Hepatocyte (in vitro differentiated cells): ENCODE results near the gene PI4KA. TPM values are rescaled to one million over a fixed set of nuclear protein-coding genes. Genes with fewer than 3 reads are reported as not detected.

Experiments used
- DNase-seq: peaks from one replicate; pipeline ENCODE4 v3.0.0-alpha.2; 2016; ENCODE audit warnings: low spot score
- H2AFZ ChIP-seq: fragments of 200-600 bp; sonication (generic); 2 replicates; pipeline ENCODE4 v1.6.0; 2016; ENCODE audit warnings: antibody characterized with exemption, mild to moderate bottlenecking
- H3K27ac ChIP-seq: fragments of 200-600 bp; sonication (generic); 2 replicates; pipeline ENCODE4 v1.5.1; 2016; ENCODE audit warnings: mild to moderate bottlenecking
- H3K27me3 ChIP-seq: fragments of 200-600 bp; sonication (generic); 2 replicates; pipeline ENCODE4 v1.6.1; 2016
- H3K36me3 ChIP-seq: fragments of 200-600 bp; sonication (generic); replicated peaks from 2 replicates; pipeline ENCODE4 v1.5.1; 2016; ENCODE audit warnings: low read depth; ENCODE audit not compliant: insufficient read depth
- H3K4me1 ChIP-seq: fragments of 200-600 bp; sonication (generic); 2 replicates; pipeline ENCODE4 v1.5.1; 2016; ENCODE audit warnings: mild to moderate bottlenecking, moderate library complexity; ENCODE audit not compliant: insufficient read depth
- H3K4me2 ChIP-seq: fragments of 200-600 bp; sonication (generic); 2 replicates; pipeline ENCODE4 v1.6.0; 2016
- H3K4me3 ChIP-seq: fragments of 200-600 bp; sonication (generic); 2 replicates; pipeline ENCODE4 v1.5.1; 2016; ENCODE audit warnings: mild to moderate bottlenecking
- H3K79me2 ChIP-seq: fragments of 200-600 bp; sonication (generic); 2 replicates; pipeline ENCODE4 v1.6.0; 2017; ENCODE audit warnings: mild to moderate bottlenecking
- H3K9me2 ChIP-seq: fragments of 200-600 bp; sonication (generic); replicated peaks from 2 replicates; pipeline ENCODE4 v1.6.0; 2017; ENCODE audit warnings: mild to moderate bottlenecking; ENCODE audit not compliant: insufficient read depth
- H3K9me3 ChIP-seq: fragments of 200-600 bp; sonication (generic); 2 replicates; pipeline ENCODE4 v1.5.1; 2016; ENCODE audit warnings: low read depth, mild to moderate bottlenecking
- H4K20me1 ChIP-seq: fragments of 200-600 bp; sonication (generic); 2 replicates; pipeline ENCODE4 v1.6.0; 2016; ENCODE audit warnings: mild to moderate bottlenecking; ENCODE audit not compliant: insufficient read depth, poor library complexity, severe bottlenecking
- CTCF ChIP-seq: fragments of 200-600 bp; sonication (generic); IDR thresholded peaks from 2 replicates; pipeline ENCODE4 v1.5.1; 2016; ENCODE audit warnings: antibody characterized with exemption, mild to moderate bottlenecking; ENCODE audit not compliant: poor library complexity
- EZH2 ChIP-seq: fragments of 200-600 bp; sonication (generic); IDR thresholded peaks from 2 replicates; pipeline ENCODE4 v1.6.1; 2016; ENCODE audit warnings: antibody characterized with exemption, mild to moderate bottlenecking, borderline replicate concordance
- EZH2phosphoT487 ChIP-seq: fragments of 200-600 bp; sonication (generic); IDR thresholded peaks from one replicate; pipeline ENCODE4 v1.6.1; 2018; ENCODE audit warnings: antibody characterized with exemption, mild to moderate bottlenecking, low read depth, moderate library complexity; ENCODE audit not compliant: unreplicated experiment, severe bottlenecking
- WGBS: methylation state at CpG from one replicate; pipeline ENCODE4 v1.1.6; 2016; ENCODE audit warnings: low lambda C conversion rate; ENCODE audit errors: missing lambda C conversion rate; 5-methylcytosine and 5-hydroxymethylcytosine counted together
- polyA plus RNA-seq: library from polyadenylated mRNA; unstranded; fragments of >200 nt; fragmentation: Nextera tagmentation; extraction: Ambion mirVana; gene quantifications from 2 replicates; pipeline ENCODE4 v1.2.1, GENCODE V29; 2016
- total RNA-seq: library from RNA; depleted of rRNA; stranded (reverse); fragments of >200 nt; gene quantifications from 2 replicates; pipeline ENCODE4 v1.2.3, GENCODE V29; 2014

PI4KA gene
- total and polyA plus RNA-seq, 2 experiments from 2014 or later = 59.1 to 75.7 TPM

- no peaks in the 10 kb centered on the region for H3K9me2 ChIP-seq
- TF ChIP-seq EZH2 (no peak), EZH2phosphoT487 (no peak), CTCF (no peak)
- 93% methylated on average over 7 of the region's 7 CpGs for WGBS
- H3K79me2 ChIP-seq = no peaks in the 10 kb centered on the region
- no peaks in the 10 kb centered on the region for H3K27me3 ChIP-seq
- no peaks in the 10 kb centered on the region for H3K9me3 ChIP-seq
- H3K4me2 ChIP-seq = no peak overlapping the region
- no peak overlapping the region for H3K27ac ChIP-seq
- no peaks in the 10 kb centered on the region for H3K4me1 ChIP-seq
- no peak for DNase-seq
- H3K4me3 ChIP-seq = no peak overlapping the region
- H3K36me3 ChIP-seq = no peaks in the 10 kb centered on the region
- no peak overlapping the region for H2AFZ ChIP-seq
- no peaks in the 10 kb centered on the region for H4K20me1 ChIP-seq
Observed at GRCh38 chr22:20794650-20795413, 63.8 kb downstream of the PI4KA start.

- Histone ChIP-seq H3K27me3 (no peaks in the 10 kb centered on the region), H2AFZ (no peak overlapping the region), H3K36me3 (no peaks in the 10 kb centered on the region), H3K4me1 (no peaks in the 10 kb centered on the region), H3K4me2 (no peak overlapping the region), H3K4me3 (no peak overlapping the region), H3K79me2 (no peaks in the 10 kb centered on the region), H4K20me1 (no peaks in the 10 kb centered on the region), H3K9me2 (no peaks in the 10 kb centered on the region), H3K27ac (no peak overlapping the region), H3K9me3 (no peaks in the 10 kb centered on the region)
- DNase-seq = no peak
- WGBS = 89% methylated on average over 13 of the region's 13 CpGs
- TF ChIP-seq CTCF = no peak
- TF ChIP-seq EZH2 = no peak
- TF ChIP-seq EZH2phosphoT487 = no peak
Observed at GRCh38 chr22:20793748-20794649, 64.6 kb downstream of the PI4KA start.

- no peaks in the 10 kb centered on the region for H3K36me3 ChIP-seq
- no peak for DNase-seq
- no peak overlapping the region for H2AFZ ChIP-seq
- H3K9me3 ChIP-seq = no peaks in the 10 kb centered on the region
- H3K4me1 ChIP-seq = no peaks in the 10 kb centered on the region
- H3K9me2 ChIP-seq = no peaks in the 10 kb centered on the region
- H3K27ac ChIP-seq = no peak overlapping the region
- WGBS = 91% methylated on average over 3 of the region's 3 CpGs
- no peak for TF ChIP-seq CTCF
- H3K79me2 ChIP-seq = no peaks in the 10 kb centered on the region
- no peaks in the 10 kb centered on the region for H3K27me3 ChIP-seq
- no peak overlapping the region for H3K4me2 ChIP-seq
- no peaks in the 10 kb centered on the region for H4K20me1 ChIP-seq
- no peak overlapping the region for H3K4me3 ChIP-seq
Observed at GRCh38 chr22:20792966-20793728, 65.5 kb downstream of the PI4KA start.
